Activated naive CD8-positive, alpha-beta T cell treated with anti-CD3 and anti-CD28 coated beads for 36 hours (primary cell): Measurements from ENCODE around the gene RBMS3. TPM values are rescaled to one million over a fixed set of nuclear protein-coding genes. Genes with fewer than 3 reads are reported as not detected.

ENCODE experiments used
- DNase-seq: peaks from one replicate; pipeline ENCODE4 v3.0.0; 2021
- H3K27ac Mint-ChIP-seq: one replicate; pipeline ENCODE4 v1.8.0; 2022; ENCODE audit warnings: mild to moderate bottlenecking, moderate library complexity, mixed read lengths
- H3K27me3 Mint-ChIP-seq: one replicate; pipeline ENCODE4 v1.8.0; 2022; ENCODE audit warnings: mild to moderate bottlenecking, mixed read lengths
- H3K36me3 Mint-ChIP-seq: one replicate; pipeline ENCODE4 v1.8.0; 2021; ENCODE audit warnings: mild to moderate bottlenecking, mixed read lengths
- H3K4me1 Mint-ChIP-seq: one replicate; pipeline ENCODE4 v1.8.0; 2021; ENCODE audit warnings: mixed read lengths
- H3K4me3 Mint-ChIP-seq: one replicate; pipeline ENCODE4 v1.8.0; 2022; ENCODE audit warnings: mild to moderate bottlenecking, moderate library complexity, mixed read lengths
- H3K9me3 Mint-ChIP-seq: one replicate; pipeline ENCODE4 v1.8.0; 2022; ENCODE audit warnings: mixed read lengths
- total RNA-seq, 2 experiments: library from RNA; stranded (reverse); gene quantifications; one replicate each; pipeline ENCODE4 v1.2.3, GENCODE V29; 2021

The RBMS3 gene
- total RNA-seq, 2 experiments from 2014 or later: 1.6 TPM

- Mint-ChIP-seq H3K9me3 (no peaks in the 10 kb centered on the region), H3K36me3 (no peaks in the 10 kb centered on the region), H3K27me3 (peaks cover 5% of the 10 kb centered on the region), H3K4me1 (no peaks in the 10 kb centered on the region), H3K27ac (no peak overlapping the region), H3K4me3 (no peak overlapping the region)
- no peak for DNase-seq
These were observed 419.4 kb downstream of the RBMS3 start for GRCh38 chr3:29700256-29700655.

DNA sequence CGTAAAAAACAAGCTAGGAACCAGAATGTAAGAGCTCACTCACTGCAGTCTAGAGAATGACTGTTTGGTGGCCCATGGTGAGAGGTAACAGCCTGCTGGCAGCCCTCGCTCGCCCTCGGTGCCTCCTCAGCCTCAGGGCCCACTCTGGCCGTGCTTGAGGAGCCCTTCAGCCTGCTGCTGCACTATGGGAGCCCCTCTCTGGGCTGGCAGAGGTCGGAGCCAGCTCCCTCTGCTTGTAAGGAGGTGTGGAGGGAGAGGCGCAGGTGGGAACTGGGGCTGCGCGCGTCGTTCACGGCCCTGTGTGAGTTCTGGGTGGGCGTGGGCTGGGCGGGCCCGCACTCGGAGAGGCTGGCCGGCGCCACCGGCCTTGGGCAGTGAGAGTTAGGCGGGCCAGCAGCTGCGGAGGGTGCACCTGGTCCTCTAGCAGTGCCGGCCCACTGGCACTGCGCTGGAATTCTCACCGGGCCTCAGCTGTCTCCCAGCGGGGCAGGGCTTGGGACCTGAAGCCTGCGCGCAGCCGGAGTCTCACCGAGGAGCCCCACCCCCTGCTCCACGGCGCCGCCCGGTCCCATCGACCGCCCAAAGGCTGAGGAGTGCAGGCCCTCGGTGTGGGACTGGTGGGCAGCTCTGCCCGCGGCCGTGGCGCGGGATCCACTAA is 420.6 kb downstream of the RBMS3 start:
- Mint-ChIP-seq H3K9me3 (no peaks in the 10 kb centered on the region), H3K4me3 (no peak overlapping the region)

GRCh38 chr3:29705906-29706844 is 425.3 kb downstream of the RBMS3 start:
- Mint-ChIP-seq H3K9me3 (no peaks in the 10 kb centered on the region), H3K27ac (no peak overlapping the region), H3K36me3 (no peaks in the 10 kb centered on the region), H3K27me3 (no peaks in the 10 kb centered on the region), H3K4me3 (no peak overlapping the region), H3K4me1 (no peaks in the 10 kb centered on the region)
- DNase-seq: no peak

More for the DNA sequence above, 420.6 kb downstream of the RBMS3 start:
- no peak for DNase-seq
- no peak overlapping the region for H3K27ac Mint-ChIP-seq
- no peaks in the 10 kb centered on the region for H3K27me3 Mint-ChIP-seq
- no peaks in the 10 kb centered on the region for H3K4me1 Mint-ChIP-seq
- H3K36me3 Mint-ChIP-seq: no peaks in the 10 kb centered on the region

DNA sequence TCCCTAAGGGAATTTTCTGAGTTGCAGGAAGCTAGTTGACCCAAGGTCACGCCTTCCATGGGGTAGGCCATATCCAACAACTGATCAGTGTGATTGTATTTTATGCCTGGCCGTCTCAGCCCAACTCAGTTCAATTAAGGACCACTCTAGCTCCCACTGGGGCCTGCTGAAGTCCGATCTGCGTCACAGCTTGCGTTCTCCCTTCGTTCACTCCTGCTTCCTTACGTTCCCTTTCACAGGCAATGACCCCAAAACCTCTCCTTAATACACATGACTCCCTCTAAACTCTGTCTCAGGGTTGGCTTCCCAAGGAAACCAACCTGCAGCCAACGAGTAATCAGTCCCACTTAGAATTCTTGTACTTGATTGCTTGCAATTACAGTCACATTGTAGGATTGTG is 428.0 kb downstream of the RBMS3 start:
- no peaks in the 10 kb centered on the region for H3K9me3 Mint-ChIP-seq
- H3K27ac Mint-ChIP-seq: no peak overlapping the region
- DNase-seq: no peak
- H3K4me3 Mint-ChIP-seq: no peak overlapping the region
- no peaks in the 10 kb centered on the region for H3K27me3 Mint-ChIP-seq
- no peaks in the 10 kb centered on the region for H3K36me3 Mint-ChIP-seq
- no peaks in the 10 kb centered on the region for H3K4me1 Mint-ChIP-seq

GRCh38 chr3:29711255-29711771 is 430.4 kb downstream of the RBMS3 start:
- Mint-ChIP-seq H3K4me3 (no peak overlapping the region), H3K36me3 (no peaks in the 10 kb centered on the region)

DNA sequence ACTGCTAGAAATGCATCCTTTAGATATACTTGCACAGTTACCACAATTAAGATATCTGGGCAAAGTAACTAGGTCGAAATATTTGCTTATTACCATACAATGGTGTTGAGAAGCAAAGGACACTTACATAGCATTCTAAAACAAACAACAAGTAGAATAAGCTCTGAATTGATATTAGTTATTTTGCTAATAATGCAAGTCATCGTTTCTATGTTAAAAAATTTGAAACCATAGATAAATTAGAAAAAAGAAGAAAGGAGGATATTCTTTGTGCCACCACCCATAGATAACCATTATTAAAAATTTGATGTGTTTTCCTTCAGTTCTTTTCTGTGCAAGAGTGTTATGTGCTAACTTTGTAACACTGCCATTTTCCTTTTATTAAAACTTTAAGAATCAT is 435.3 kb downstream of the RBMS3 start:
- peaks cover 5% of the 10 kb centered on the region for H3K27me3 Mint-ChIP-seq
- H3K4me1 Mint-ChIP-seq: no peaks in the 10 kb centered on the region

More at GRCh38 chr3:29711255-29711771, 430.4 kb downstream of the RBMS3 start:
- H3K27me3 Mint-ChIP-seq: no peaks in the 10 kb centered on the region
- H3K27ac Mint-ChIP-seq: no peak overlapping the region
- no peaks in the 10 kb centered on the region for H3K4me1 Mint-ChIP-seq
- no peaks in the 10 kb centered on the region for H3K9me3 Mint-ChIP-seq
- no peak for DNase-seq

DNA sequence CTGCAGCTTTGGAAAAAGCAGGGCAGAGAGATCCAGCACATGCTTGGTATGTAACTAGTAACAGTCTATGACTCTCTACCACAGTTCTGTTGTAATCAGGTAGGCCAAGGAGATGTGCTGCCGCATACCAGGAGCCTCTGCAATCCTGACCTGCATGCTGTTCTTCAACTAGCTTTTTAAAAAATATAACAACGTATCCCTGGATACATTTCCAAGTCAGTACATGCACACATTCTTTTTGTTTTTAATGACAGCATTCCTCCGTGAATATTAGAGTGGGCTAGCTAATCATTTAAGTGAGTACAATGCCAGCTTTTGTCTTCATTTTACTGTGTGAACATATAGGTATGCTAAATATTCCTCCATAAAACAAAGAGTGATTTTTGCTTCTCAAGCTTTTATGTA is 437.8 kb downstream of the RBMS3 start:
- Mint-ChIP-seq H3K27ac (no peak overlapping the region), H3K27me3 (peaks cover 5% of the 10 kb centered on the region), H3K4me3 (no peak overlapping the region), H3K36me3 (no peaks in the 10 kb centered on the region), H3K9me3 (no peaks in the 10 kb centered on the region), H3K4me1 (no peaks in the 10 kb centered on the region)
- DNase-seq: no peak

More for the DNA sequence above, 435.3 kb downstream of the RBMS3 start:
- no peak for DNase-seq
- Mint-ChIP-seq H3K4me3 (no peak overlapping the region), H3K9me3 (no peaks in the 10 kb centered on the region), H3K36me3 (no peaks in the 10 kb centered on the region), H3K27ac (no peak overlapping the region)

DNA sequence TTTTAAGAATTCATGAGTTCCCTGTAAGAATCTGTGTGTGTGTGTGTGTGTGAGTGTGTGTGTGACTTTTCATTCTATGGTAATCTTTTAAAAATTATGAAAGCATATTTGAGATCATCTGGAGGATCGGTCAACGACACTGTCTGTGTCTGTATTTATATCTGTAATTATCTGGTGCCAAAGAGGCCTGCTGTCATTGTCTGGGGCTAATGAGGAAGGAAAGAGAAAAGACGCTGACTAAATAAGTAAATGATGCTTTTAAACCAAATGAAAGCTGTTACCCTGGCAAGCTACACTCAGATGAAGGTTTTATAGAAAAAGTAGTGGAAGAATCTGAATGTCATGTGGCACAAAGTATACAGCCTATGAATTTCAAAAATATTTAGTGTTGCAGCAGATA is 439.8 kb downstream of the RBMS3 start:
- Mint-ChIP-seq H3K9me3 (no peaks in the 10 kb centered on the region), H3K27me3 (peaks cover 5% of the 10 kb centered on the region), H3K4me1 (no peaks in the 10 kb centered on the region), H3K27ac (no peak overlapping the region), H3K36me3 (no peaks in the 10 kb centered on the region), H3K4me3 (no peak overlapping the region)
- DNase-seq: no peak

- Mint-ChIP-seq H3K4me1 (no peaks in the 10 kb centered on the region), H3K36me3 (no peaks in the 10 kb centered on the region), H3K4me3 (no peak overlapping the region), H3K27me3 (peaks cover 5% of the 10 kb centered on the region), H3K9me3 (no peaks in the 10 kb centered on the region), H3K27ac (no peak overlapping the region)
- no peak for DNase-seq
These were observed 440.9 kb downstream of the RBMS3 start for GRCh38 chr3:29721789-29722188.

DNA sequence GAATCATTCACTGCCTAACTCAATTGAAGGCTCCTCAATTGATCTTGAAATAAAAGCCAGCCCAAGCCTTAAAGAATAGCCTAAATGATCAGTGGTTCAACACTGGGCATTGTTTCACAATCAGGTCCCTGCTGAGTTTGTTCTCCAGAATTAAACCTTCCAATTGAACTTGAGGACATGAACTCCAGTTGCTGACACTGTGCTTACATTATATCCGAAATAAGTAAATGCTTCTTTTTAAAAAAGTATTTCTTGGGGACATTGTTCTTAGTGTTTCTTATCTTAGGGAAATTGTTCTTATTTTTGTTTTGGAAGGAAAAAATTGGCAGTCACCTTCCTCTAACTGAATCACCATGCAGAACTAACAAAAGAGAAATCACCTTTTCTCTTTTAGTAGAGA is 450.2 kb downstream of the RBMS3 start:
- no peaks in the 10 kb centered on the region for H3K27me3 Mint-ChIP-seq
- H3K4me1 Mint-ChIP-seq: no peaks in the 10 kb centered on the region
- H3K4me3 Mint-ChIP-seq: no peak overlapping the region
- peaks cover 1% of the 10 kb centered on the region for H3K9me3 Mint-ChIP-seq
- DNase-seq: no peak
- H3K36me3 Mint-ChIP-seq: no peaks in the 10 kb centered on the region
- H3K27ac Mint-ChIP-seq: no peak overlapping the region

DNA sequence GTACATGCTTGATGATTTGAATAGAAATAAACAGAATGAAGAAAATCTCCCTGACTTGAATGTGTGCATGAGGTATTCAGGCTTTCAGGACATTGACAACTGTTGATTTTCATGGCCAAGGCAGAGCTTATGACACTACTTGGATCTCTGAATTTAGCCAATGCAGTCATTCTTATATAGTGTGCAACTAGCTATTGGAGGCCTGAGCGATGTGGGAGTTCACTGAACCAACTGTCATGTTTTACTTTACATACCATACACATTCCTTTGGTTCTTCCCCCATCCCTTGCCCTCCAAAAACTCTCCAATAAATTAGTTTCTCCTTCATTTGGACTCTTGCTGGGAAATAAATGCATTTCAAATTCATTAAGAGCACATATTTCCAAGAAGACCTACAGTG is 460.4 kb downstream of the RBMS3 start:
- DNase-seq: no peak
- Mint-ChIP-seq H3K4me1 (no peaks in the 10 kb centered on the region), H3K4me3 (no peak overlapping the region), H3K9me3 (no peaks in the 10 kb centered on the region), H3K36me3 (no peaks in the 10 kb centered on the region), H3K27me3 (no peaks in the 10 kb centered on the region), H3K27ac (no peak overlapping the region)

DNA sequence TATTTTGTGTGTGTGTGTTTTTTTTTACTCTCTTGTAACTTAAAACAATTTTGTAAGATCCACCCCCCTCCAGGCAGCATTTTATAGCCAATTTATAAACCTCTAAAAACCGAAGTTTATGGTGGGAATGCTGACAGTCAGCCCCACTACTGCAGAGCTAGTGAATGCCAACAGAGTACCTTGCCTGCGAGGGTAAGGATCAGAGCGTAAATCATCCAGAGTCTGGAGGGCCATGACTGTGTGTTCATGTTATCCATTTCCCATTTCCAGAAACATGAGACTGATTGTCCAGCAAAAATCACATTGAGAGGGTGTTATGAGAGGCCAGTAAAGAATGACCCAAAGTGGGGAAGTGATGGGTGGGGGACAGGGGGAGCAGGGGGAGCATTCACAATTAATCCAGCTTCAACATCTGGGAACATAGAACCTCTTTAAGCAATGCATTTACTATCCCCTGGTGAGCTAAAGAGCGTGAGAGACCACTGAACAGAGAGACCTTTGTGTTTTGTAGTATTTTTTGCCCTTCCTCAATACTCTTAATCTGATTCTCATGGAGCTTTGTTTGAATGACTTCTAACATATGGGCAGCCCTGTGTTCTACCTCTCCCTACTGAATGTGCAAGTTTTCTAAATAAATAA is 464.5 kb downstream of the RBMS3 start:
- no peak overlapping the region for H3K4me3 Mint-ChIP-seq
- DNase-seq: no peak
- no peaks in the 10 kb centered on the region for H3K4me1 Mint-ChIP-seq
- H3K36me3 Mint-ChIP-seq: no peaks in the 10 kb centered on the region
- no peaks in the 10 kb centered on the region for H3K9me3 Mint-ChIP-seq
- H3K27ac Mint-ChIP-seq: no peak overlapping the region
- peaks cover 6% of the 10 kb centered on the region for H3K27me3 Mint-ChIP-seq

DNA sequence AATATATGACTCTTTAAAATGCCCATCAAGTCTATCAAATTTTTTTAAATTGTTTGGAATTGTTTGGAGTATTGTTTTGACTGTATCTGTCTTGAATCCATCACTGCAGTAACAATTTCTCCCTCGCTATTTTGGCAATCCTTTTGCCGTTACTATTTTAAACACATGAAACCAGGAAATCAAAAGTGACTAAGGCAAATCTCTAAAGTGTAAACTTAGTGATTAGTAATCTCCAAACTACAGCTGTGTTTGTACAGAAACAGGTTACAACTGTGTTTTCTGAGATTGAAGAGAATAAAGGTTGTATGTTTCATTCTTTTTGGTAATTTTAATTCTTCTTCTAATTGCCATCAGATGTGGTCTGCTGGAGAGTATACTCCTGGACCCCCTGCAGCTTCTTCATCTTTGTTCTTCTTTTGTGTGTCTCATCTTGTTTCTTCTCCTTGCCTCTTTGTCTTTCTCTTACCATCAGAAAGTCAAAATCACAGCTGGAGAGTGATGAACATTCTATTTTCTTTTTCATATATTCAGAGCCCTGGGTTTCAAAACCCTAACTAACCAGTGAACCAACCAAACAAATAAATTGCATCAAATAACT is 465.4 kb downstream of the RBMS3 start:
- Mint-ChIP-seq H3K27ac (no peak overlapping the region), H3K4me3 (no peak overlapping the region), H3K36me3 (no peaks in the 10 kb centered on the region), H3K4me1 (no peaks in the 10 kb centered on the region), H3K9me3 (no peaks in the 10 kb centered on the region), H3K27me3 (peaks cover 6% of the 10 kb centered on the region)
- no peak for DNase-seq

GRCh38 chr3:29747991-29748390 is 467.1 kb downstream of the RBMS3 start:
- Mint-ChIP-seq H3K27ac (no peak overlapping the region), H3K4me1 (no peaks in the 10 kb centered on the region), H3K36me3 (no peaks in the 10 kb centered on the region), H3K27me3 (peaks cover 15% of the 10 kb centered on the region), H3K9me3 (no peaks in the 10 kb centered on the region), H3K4me3 (no peak overlapping the region)
- DNase-seq: no peak
